GM12865 (cell line): Measurements from ENCODE around the gene OOSP1.
"Not testable (repeated sequence)": the region's sequence is repeated elsewhere in the genome, so short reads cannot be mapped to it uniquely, and the experiment has no call there.

Experiments
- DNase-seq: peaks from one replicate; pipeline ENCODE4 v3.0.0; 2010; ENCODE audit warnings: low read depth
- H3K4me3 ChIP-seq: 2 replicates; pipeline ENCODE4 v1.5.1; 2011; ENCODE audit warnings: mild to moderate bottlenecking, low read depth, low read length, control low read depth
- TF ChIP-seq, protein P1 (sequence below): IDR thresholded peaks from 2 replicates; pipeline ENCODE4 v1.5.1; 2011; ENCODE audit warnings: low read length, control low read depth, low read depth, inconsistent platforms; ENCODE audit not compliant: insufficient read depth; ENCODE audit errors: missing control alignments

Gene OOSP1

DNA sequence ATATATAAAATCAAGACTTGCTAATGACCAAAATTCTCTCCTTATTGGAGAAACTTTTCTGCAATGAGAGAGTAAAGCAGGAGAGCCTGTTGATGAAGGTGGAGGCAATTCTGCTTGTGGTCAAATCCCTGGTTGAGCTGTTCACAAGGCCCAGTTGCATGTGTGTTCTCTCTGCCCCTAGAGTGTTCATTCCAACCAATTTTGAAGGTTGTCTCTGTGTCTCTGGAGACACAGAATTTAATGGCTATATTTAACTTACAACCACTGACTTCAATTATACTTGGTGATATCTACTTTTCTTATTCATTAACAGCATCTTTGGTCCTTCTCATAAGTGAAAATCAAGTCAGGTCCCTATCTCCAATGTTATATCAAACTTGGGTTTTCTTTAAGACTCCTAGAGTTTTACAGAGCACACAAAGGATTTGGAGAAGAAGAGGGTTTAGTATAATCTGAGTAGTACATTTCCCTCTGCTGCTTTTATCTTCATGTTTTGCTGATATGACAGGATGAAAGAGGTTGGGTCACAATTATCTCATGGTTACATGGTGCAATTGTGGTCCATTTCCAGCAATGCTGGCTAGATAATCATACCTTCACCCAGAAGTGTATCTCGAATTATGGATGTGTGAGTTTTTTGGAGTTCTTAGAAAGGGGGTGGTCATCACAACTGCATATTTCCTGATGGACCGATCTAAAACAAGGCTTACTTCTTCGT is 29.6 kb downstream of the OOSP1 start:
- H3K4me3 ChIP-seq = no peak overlapping the region
- no peak for DNase-seq
- TF ChIP-seq, protein P1, sequence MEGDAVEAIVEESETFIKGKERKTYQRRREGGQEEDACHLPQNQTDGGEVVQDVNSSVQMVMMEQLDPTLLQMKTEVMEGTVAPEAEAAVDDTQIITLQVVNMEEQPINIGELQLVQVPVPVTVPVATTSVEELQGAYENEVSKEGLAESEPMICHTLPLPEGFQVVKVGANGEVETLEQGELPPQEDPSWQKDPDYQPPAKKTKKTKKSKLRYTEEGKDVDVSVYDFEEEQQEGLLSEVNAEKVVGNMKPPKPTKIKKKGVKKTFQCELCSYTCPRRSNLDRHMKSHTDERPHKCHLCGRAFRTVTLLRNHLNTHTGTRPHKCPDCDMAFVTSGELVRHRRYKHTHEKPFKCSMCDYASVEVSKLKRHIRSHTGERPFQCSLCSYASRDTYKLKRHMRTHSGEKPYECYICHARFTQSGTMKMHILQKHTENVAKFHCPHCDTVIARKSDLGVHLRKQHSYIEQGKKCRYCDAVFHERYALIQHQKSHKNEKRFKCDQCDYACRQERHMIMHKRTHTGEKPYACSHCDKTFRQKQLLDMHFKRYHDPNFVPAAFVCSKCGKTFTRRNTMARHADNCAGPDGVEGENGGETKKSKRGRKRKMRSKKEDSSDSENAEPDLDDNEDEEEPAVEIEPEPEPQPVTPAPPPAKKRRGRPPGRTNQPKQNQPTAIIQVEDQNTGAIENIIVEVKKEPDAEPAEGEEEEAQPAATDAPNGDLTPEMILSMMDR = no peak

DNA sequence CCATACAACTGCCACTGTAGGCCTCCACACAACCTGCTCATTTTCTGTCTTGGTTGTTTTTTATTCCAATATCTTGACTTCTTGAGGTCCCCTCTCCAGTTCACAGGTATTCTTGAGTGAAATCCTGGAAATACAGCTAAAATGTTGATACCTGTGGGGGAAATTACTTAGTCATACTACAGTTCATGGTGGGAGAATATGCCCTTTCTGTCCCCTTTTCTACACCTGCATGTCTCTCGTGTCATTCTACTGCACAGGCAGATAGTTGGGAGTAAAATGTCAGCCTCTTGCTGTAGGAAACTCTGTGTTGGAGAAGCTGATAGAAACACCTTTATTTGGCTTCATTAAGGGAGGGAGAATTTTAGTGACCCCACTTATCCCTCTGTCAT is 30.2 kb downstream of the OOSP1 start:
- no peak overlapping the region for H3K4me3 ChIP-seq
- TF ChIP-seq, protein P1 = no peak
- no peak for DNase-seq

DNA sequence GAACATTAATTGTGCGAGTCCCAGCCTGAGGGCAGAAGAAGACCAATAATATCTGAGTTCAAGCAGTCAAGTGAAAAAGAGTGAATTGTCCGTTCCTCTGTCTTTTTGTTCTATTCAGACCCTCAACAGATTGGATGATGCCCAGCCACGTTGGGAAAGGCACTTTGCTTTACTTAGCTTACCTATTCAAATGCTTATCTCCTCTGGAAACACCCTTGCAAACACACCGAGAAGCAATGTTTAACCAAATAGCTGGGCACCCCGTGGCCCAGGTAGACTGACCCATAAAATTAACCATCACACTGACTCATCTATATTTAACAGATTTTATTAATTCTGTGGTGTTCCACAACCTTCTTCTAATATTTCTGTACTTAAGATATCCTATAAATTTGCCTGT is 34.9 kb downstream of the OOSP1 start:
- no peak overlapping the region for H3K4me3 ChIP-seq
- TF ChIP-seq, protein P1 = no peak
- DNase-seq = no peak

DNA sequence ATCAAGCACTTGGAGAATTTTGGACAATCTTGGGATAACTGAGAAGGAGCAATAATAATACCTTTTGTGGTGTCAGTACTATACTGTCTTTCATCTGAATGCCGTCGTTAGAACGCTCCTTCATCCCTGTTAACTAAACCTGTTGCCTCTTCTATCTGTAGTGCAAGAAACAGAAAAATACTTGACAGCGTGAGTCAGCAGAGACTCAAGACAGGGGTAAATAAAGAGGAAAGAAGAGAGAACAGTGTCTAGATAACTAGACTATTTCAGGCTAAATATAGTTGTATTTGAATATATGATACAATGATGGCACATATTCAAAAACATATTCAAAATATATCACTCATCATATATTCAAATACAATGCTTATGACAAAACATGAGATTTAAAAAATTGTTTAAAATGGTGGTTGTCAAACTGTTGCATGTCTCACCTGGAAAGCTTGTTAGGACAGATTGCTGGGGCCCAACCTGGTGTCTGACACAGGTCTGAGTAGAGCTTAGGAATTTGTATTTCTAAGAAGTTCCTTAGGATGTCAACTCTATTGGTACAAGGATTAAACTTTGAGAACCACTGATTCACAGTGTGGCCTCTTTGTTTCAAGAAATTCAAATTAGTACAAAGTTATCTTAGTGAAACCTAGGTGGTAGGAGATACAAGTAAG is 43.0 kb downstream of the OOSP1 start:
- H3K4me3 ChIP-seq = no peak overlapping the region
- TF ChIP-seq, protein P1 = no peak
- DNase-seq = no peak

DNA sequence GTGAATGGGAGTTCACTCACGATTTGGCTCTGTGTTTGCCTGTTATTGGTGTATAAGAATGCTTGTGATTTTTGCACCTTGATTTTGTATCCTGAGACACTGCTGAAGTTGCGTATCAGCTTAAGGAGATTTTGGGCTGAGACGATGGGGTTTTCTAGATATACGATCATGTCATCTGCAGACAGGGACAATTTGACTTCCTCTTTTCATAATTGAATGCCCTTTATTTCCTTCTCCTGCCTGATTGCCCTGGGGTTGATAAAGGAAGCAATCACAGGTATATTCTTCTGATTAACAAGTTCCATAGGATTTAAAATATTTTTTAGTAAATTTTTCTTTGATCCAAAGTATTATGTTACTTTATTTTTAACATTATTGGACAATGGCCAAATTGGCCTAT is 43.8 kb downstream of the OOSP1 start:
- not testable (repeated sequence) for H3K4me3 ChIP-seq, DNase-seq

DNA sequence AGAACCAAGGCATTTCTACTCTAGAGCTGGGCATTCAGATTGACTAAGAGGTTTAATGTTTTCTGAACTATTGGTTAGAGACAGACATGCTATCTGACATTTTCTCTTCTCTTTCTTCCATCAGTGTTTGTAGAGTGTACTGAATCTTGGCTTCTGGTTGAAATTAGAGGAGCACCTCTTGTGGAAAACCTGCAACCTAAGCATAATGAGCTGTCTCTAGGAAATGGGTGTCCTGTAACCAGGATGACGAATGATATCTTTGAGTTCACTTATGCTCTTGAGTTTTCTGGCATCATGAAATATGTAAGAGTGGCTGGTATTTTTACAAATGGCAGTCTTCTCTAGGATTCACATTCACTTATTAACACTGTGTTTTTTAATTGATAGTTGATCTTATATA is 45.0 kb downstream of the OOSP1 start:
- no peak for DNase-seq
- H3K4me3 ChIP-seq = no peak overlapping the region
- TF ChIP-seq, protein P1 = no peak

DNA sequence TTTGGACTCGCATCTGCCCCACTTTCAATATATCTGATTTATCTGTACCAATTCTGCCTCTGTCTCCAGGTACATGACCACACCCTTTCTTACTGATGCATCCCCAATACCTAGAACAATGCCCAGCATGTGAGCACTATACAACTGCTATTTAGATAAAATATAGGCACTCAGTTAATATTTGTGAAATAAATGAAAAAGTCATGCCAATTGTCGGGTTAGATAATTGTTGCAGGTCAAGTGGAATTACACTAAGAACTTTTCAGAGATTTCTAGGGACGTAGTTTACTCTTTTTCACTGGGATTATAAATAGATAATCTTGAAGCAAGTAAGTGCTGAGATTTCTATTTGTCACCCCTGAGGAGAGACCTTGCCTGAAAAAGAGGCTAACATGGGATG is 46.1 kb downstream of the OOSP1 start:
- TF ChIP-seq, protein P1 = no peak
- no peak overlapping the region for H3K4me3 ChIP-seq
- no peak for DNase-seq
